ENCODE results near the gene GNG7.
"Not testable (repeated sequence)": the region's sequence is repeated elsewhere in the genome, so short reads cannot be mapped to it uniquely, and the experiment has no call there.

The GNG7 gene

GRCh38 chr19:2511570-2511969 lies 190.9 kb downstream of the GNG7 start:
- DNase-seq (ENCODE audit: low read depth in 2 of 2): no peak

- no peak for DNase-seq (ENCODE audit: low read depth in 2 of 2)
Observed at GRCh38 chr19:2509096-2509495, 193.4 kb downstream of the GNG7 start.

GRCh38 chr19:2507109-2507508 lies 195.4 kb downstream of the GNG7 start:
- DNase-seq (ENCODE audit: low read depth in 2 of 2): no peak

- DNase-seq (ENCODE audit: low read depth in 2 of 2): not testable (repeated sequence)
Observed at GRCh38 chr19:2506656-2507055, 195.8 kb downstream of the GNG7 start.

- DNase-seq (ENCODE audit: low read depth in 2 of 2): peak; percentile 79 to 81
Observed at GRCh38 chr19:2503521-2504109, 198.9 kb downstream of the GNG7 start.

- no peak for DNase-seq (ENCODE audit: low read depth in 2 of 2)
Observed at GRCh38 chr19:2500841-2501261, 201.6 kb downstream of the GNG7 start.

GRCh38 chr19:2500156-2500555 lies 202.3 kb downstream of the GNG7 start:
- DNase-seq (ENCODE audit: low read depth in 2 of 2): no peak

GRCh38 chr19:2497186-2497585 lies 205.3 kb downstream of the GNG7 start:
- DNase-seq (ENCODE audit: low read depth in 2 of 2): no peak

- DNase-seq (ENCODE audit: low read depth in 2 of 2): no peak
Observed at GRCh38 chr19:2495651-2496316, 206.7 kb downstream of the GNG7 start.

GRCh38 chr19:2495130-2495641 lies 207.3 kb downstream of the GNG7 start:
- DNase-seq (ENCODE audit: low read depth in 2 of 2): no peak

- peak in 1 of 2 donors; percentile 44 for DNase-seq (ENCODE audit: low read depth in 2 of 2)
Observed at GRCh38 chr19:2494447-2495129, 207.9 kb downstream of the GNG7 start.

GRCh38 chr19:2494084-2494446 lies 208.4 kb downstream of the GNG7 start:
- no peak for DNase-seq (ENCODE audit: low read depth in 2 of 2)

- DNase-seq (ENCODE audit: low read depth in 2 of 2): not testable (repeated sequence)
Observed at GRCh38 chr19:2493448-2493847, 209.0 kb downstream of the GNG7 start.

GRCh38 chr19:2492870-2493269 lies 209.6 kb downstream of the GNG7 start:
- no peak for DNase-seq (ENCODE audit: low read depth in 2 of 2)

GRCh38 chr19:2491130-2491801 lies 211.2 kb downstream of the GNG7 start:
- no peak for DNase-seq (ENCODE audit: low read depth in 2 of 2)

GRCh38 chr19:2490659-2491058 lies 211.8 kb downstream of the GNG7 start:
- no peak for DNase-seq (ENCODE audit: low read depth in 2 of 2)

- no peak for DNase-seq (ENCODE audit: low read depth in 2 of 2)
Observed at GRCh38 chr19:2488942-2489731, 213.4 kb downstream of the GNG7 start.

- no peak for DNase-seq (ENCODE audit: low read depth in 2 of 2)
Observed at GRCh38 chr19:2488405-2488941, 214.0 kb downstream of the GNG7 start.

- no peak for DNase-seq (ENCODE audit: low read depth in 2 of 2)
Observed at GRCh38 chr19:2487842-2488241, 214.7 kb downstream of the GNG7 start.

GRCh38 chr19:2487090-2487489 lies 215.4 kb downstream of the GNG7 start:
- DNase-seq (ENCODE audit: low read depth in 2 of 2): no peak

- DNase-seq (ENCODE audit: low read depth in 2 of 2): no peak
Observed at GRCh38 chr19:2485428-2485827, 217.1 kb downstream of the GNG7 start.

Data from stimulated activated CD8-positive, alpha-beta memory T cell treated with anti-CD3 and anti-CD28 coated beads, Interleukin-15, amount 100 ng/mL, for 48 hours (primary cell).